IMR-90 (cell line): ENCODE measurements around the gene TIGAR. TPM values are rescaled to one million over a fixed set of nuclear protein-coding genes. Genes with fewer than 3 reads are reported as not detected.

ENCODE experiments used
- ATAC-seq: fragments of 200-7000 bp; cut with Tn5 transposase; 2 replicates; pipeline ENCODE4 v1.9.1; 2020; ENCODE audit warnings: low read depth, mild to moderate bottlenecking, moderate library complexity
- BruUV-seq: library from RNA; stranded (reverse); fragments of 400-500 nt; replicated peaks from 2 replicates; lab custom pipeline; 2021; lab: Mats Ljungman, UMichigan
- CTCF ChIA-PET: fragments of 300-600 bp; formaldehyde crosslinking; extraction: SDS; loops from one replicate; lab custom pipeline; 2021; ENCODE audit warnings: antibody characterized with exemption; lab: Yijun Ruan, JAX
- POLR2A ChIA-PET: fragments of 300-600 bp; sonication (Branson Sonifier 250); formaldehyde crosslinking; loops from one replicate; lab custom pipeline; 2022; ENCODE audit warnings: antibody characterized with exemption; ENCODE audit not compliant: unreplicated experiment; lab: Charles Lee
- DNase-seq: peaks from one replicate; pipeline ENCODE4 v3.0.0; 2013
- H2AFZ ChIP-seq: replicated peaks from 2 replicates; pipeline ENCODE3; 2013; ENCODE audit warnings: low read length, mild to moderate bottlenecking; ENCODE audit not compliant: poor library complexity
- H2AK5ac ChIP-seq: 2 replicates; pipeline ENCODE4 v1.6.1; 2013; ENCODE audit warnings: low read depth, low read length, inconsistent platforms
- H2AK9ac ChIP-seq: replicated peaks from 2 replicates; pipeline ENCODE3; 2013; ENCODE audit warnings: mild to moderate bottlenecking, low read depth, low read length, moderate library complexity; ENCODE audit not compliant: poor library complexity
- H2BK120ac ChIP-seq: 2 replicates; pipeline ENCODE4 v1.6.1; 2013; ENCODE audit warnings: low read depth, low read length, inconsistent platforms
- H2BK15ac ChIP-seq: 3 replicates; pipeline ENCODE4 v1.6.1; 2013; ENCODE audit warnings: low read depth, low read length, inconsistent platforms
- H2BK20ac ChIP-seq: 2 replicates; pipeline ENCODE4 v1.6.1; 2013; ENCODE audit warnings: low read depth, mild to moderate bottlenecking, inconsistent platforms, low read length, moderate library complexity
- H2BK5ac ChIP-seq: 2 replicates; pipeline ENCODE4 v1.6.1; 2013; ENCODE audit warnings: mild to moderate bottlenecking, low read depth, low read length, inconsistent platforms; ENCODE audit not compliant: poor library complexity, severe bottlenecking
- H3K14ac ChIP-seq: replicated peaks from 2 replicates; pipeline ENCODE4 v1.6.1; 2013; ENCODE audit warnings: low read depth, low read length, inconsistent platforms
- H3K18ac ChIP-seq: 2 replicates; pipeline ENCODE4 v1.6.1; 2013; ENCODE audit warnings: low read depth, low read length, control low read depth
- H3K23ac ChIP-seq: 2 replicates; pipeline ENCODE4 v1.6.1; 2013; ENCODE audit warnings: low read depth, low read length, inconsistent platforms
- H3K27ac ChIP-seq: 2 replicates; pipeline ENCODE4 v1.5.1; 2013; ENCODE audit warnings: mild to moderate bottlenecking, control low read depth, low read length; ENCODE audit not compliant: insufficient read depth
- H3K27me3 ChIP-seq: 2 replicates; pipeline ENCODE4 v1.6.1; 2013; ENCODE audit warnings: low read length; ENCODE audit not compliant: control insufficient read depth, insufficient read depth
- H3K36me3 ChIP-seq: 2 replicates; pipeline ENCODE4 v1.6.1; 2013; ENCODE audit warnings: low read length, mixed read lengths; ENCODE audit not compliant: control insufficient read depth, insufficient read depth
- H3K4ac ChIP-seq: 2 replicates; pipeline ENCODE4 v1.6.1; 2013; ENCODE audit warnings: low read depth, low read length, inconsistent platforms
- H3K4me1 ChIP-seq: 2 replicates; pipeline ENCODE4 v1.6.1; 2013; ENCODE audit warnings: low read length, mixed read lengths; ENCODE audit not compliant: control insufficient read depth, insufficient read depth
- H3K4me2 ChIP-seq: 2 replicates; pipeline ENCODE4 v1.6.1; 2013; ENCODE audit warnings: low read depth, mild to moderate bottlenecking, control low read depth, low read length, moderate library complexity
- H3K4me3 ChIP-seq: 2 replicates; pipeline ENCODE4 v1.5.1; 2013; ENCODE audit warnings: low read depth, mild to moderate bottlenecking, control low read depth, low read length, moderate library complexity; ENCODE audit not compliant: insufficient read depth
- H3K56ac ChIP-seq: 2 replicates; pipeline ENCODE4 v1.6.1; 2013; ENCODE audit warnings: low read length, inconsistent platforms; ENCODE audit not compliant: insufficient read depth; ENCODE audit errors: extremely low read depth
- H3K79me1 ChIP-seq, 2 experiments: 2 replicates each; pipeline ENCODE4 v1.6.1; 2013; ENCODE audit warnings: low read length in 2 of 2, inconsistent platforms in 1 of 2, low read depth in 1 of 2
- H3K9ac ChIP-seq: 2 replicates; pipeline ENCODE4 v1.6.1; 2013; ENCODE audit warnings: low read depth, low read length, control low read depth
- H3K9me1 ChIP-seq: 2 replicates; pipeline ENCODE4 v1.6.1; 2013; ENCODE audit warnings: low read length, inconsistent platforms; ENCODE audit not compliant: insufficient read depth
- H3K9me3 ChIP-seq: 2 replicates; pipeline ENCODE4 v1.6.1; 2013; ENCODE audit warnings: low read length; ENCODE audit not compliant: control insufficient read depth, insufficient read depth
- H4K20me1 ChIP-seq: 2 replicates; pipeline ENCODE4 v1.6.1; 2013; ENCODE audit warnings: low read length, inconsistent platforms; ENCODE audit not compliant: insufficient read depth
- H4K5ac ChIP-seq: 2 replicates; pipeline ENCODE4 v1.6.1; 2013; ENCODE audit warnings: mild to moderate bottlenecking, low read depth, low read length, control low read depth
- H4K8ac ChIP-seq, 2 experiments: 2 replicates each; pipeline ENCODE4 v1.6.1; 2013; ENCODE audit warnings: low read depth in 2 of 2, low read length in 2 of 2, control low read depth in 1 of 2, inconsistent platforms in 1 of 2
- H4K91ac ChIP-seq: 2 replicates; pipeline ENCODE4 v1.6.1; 2013; ENCODE audit warnings: low read depth, low read length, inconsistent platforms; ENCODE audit not compliant: insufficient read depth
- BHLHE40 ChIP-seq: fragments of 150-350 bp; IDR thresholded peaks from 2 replicates; pipeline ENCODE4 v1.6.1; 2016; ENCODE audit warnings: mild to moderate bottlenecking, low read depth, low read length
- CEBPB ChIP-seq: IDR thresholded peaks from 2 replicates; pipeline ENCODE4 v1.6.1; 2012; ENCODE audit warnings: low read depth, low read length, improper control_type of control experiment
- FOS ChIP-seq: fragments of 150-350 bp; IDR thresholded peaks from 2 replicates; pipeline ENCODE4 v1.6.1; 2016; ENCODE audit warnings: low read depth, low read length
- MAFK ChIP-seq: IDR thresholded peaks from 2 replicates; pipeline ENCODE4 v1.6.1; 2012; ENCODE audit warnings: low read depth, low read length, improper control_type of control experiment
- MAZ ChIP-seq: IDR thresholded peaks from 2 replicates; pipeline ENCODE4 v1.6.1; 2012; ENCODE audit warnings: low read depth, mild to moderate bottlenecking, low read length, improper control_type of control experiment, moderate library complexity, borderline replicate concordance
- MXI1 ChIP-seq: IDR thresholded peaks from 2 replicates; pipeline ENCODE4 v1.6.1; 2012; ENCODE audit warnings: low read depth, mild to moderate bottlenecking, low read length, moderate library complexity, borderline replicate concordance
- NFE2L2 ChIP-seq: fragments of 150-350 bp; IDR thresholded peaks from 2 replicates; pipeline ENCODE4 v1.6.1; 2016; ENCODE audit warnings: low read depth, mild to moderate bottlenecking, low read length
- RCOR1 ChIP-seq: IDR thresholded peaks from 2 replicates; pipeline ENCODE4 v1.6.1; 2012; ENCODE audit warnings: mild to moderate bottlenecking, low read length, improper control_type of control experiment; ENCODE audit not compliant: insufficient replicate concordance
- RFX5 ChIP-seq: IDR thresholded peaks from 2 replicates; pipeline ENCODE4 v1.8.0; 2012; ENCODE audit warnings: low read depth, mild to moderate bottlenecking, low read length, moderate library complexity
- SMC3 ChIP-seq: fragments of 150-350 bp; IDR thresholded peaks from 2 replicates; pipeline ENCODE4 v1.6.1; 2016; ENCODE audit warnings: low read depth, mild to moderate bottlenecking, antibody characterized with exemption, low read length, moderate library complexity
- WGBS, 2 experiments: methylation state at CpG; one replicate each; pipeline versions ENCODE4 v1.1.5 to v1.1.7; 2013; ENCODE audit warnings: missing lambda C conversion rate in 2 of 2; ENCODE audit not compliant: insufficient read length in 1 of 2; ENCODE audit errors: extremely low coverage in 2 of 2; 5-methylcytosine and 5-hydroxymethylcytosine counted together
- dilution Hi-C: fragments of 300-500 bp; cut with HindIII; formaldehyde crosslinking; loops from one replicate; pipeline ENCODE4 v1.14.3; 2018; ENCODE audit warnings: low sequenced_read_pairs; ENCODE audit not compliant: unreplicated experiment
- in situ Hi-C: fragments of 300-500 bp; cut with MboI; formaldehyde crosslinking; loops from 3 replicates; pipeline ENCODE4 v1.14.3; 2019; ENCODE audit warnings: low sequenced_read_pairs, inconsistent platforms, mixed read lengths
- intact Hi-C: fragments of 100-400 bp; cut with micrococcal nuclease; formaldehyde crosslinking; loops from 2 replicates; pipeline ENCODE4 v1.10.0; 2022
- polyA plus RNA-seq, 3 experiments: library from polyadenylated mRNA; depleted of rRNA; stranded (reverse); fragments of >200 nt; gene quantifications; 2 replicates each; pipeline ENCODE4 v1.2.3, GENCODE V29; 2012; ENCODE audit warnings: low replicate concordance in 1 of 3
- total RNA-seq: library from RNA; depleted of rRNA; stranded (reverse); fragments of >200 nt; gene quantifications from 2 replicates; pipeline ENCODE4 v1.2.3, GENCODE V29; 2012
- TF ChIP-seq, protein P1 (sequence below): fragments of 150-350 bp; IDR thresholded peaks from 2 replicates; pipeline ENCODE4 v1.6.1; 2017; ENCODE audit warnings: mild to moderate bottlenecking, antibody characterized with exemption, low read length, low read depth
- TF ChIP-seq, protein P2 (sequence below): conservative IDR thresholded peaks from 2 replicates; pipeline ENCODE4 v1.5.1; 2012; ENCODE audit warnings: mild to moderate bottlenecking, low read depth, low read length, improper control_type of control experiment
- TF ChIP-seq, protein P3 (sequence below): fragments of 150-350 bp; IDR thresholded peaks from 2 replicates; pipeline ENCODE4 v1.6.1; 2016; ENCODE audit warnings: low read depth, mild to moderate bottlenecking, low read length, moderate library complexity, borderline replicate concordance

TIGAR gene
- total and polyA plus RNA-seq, 2 of the 4 experiments (the other 2 are of a cell fraction), result 7.3 to 13.7 TPM

DNA sequence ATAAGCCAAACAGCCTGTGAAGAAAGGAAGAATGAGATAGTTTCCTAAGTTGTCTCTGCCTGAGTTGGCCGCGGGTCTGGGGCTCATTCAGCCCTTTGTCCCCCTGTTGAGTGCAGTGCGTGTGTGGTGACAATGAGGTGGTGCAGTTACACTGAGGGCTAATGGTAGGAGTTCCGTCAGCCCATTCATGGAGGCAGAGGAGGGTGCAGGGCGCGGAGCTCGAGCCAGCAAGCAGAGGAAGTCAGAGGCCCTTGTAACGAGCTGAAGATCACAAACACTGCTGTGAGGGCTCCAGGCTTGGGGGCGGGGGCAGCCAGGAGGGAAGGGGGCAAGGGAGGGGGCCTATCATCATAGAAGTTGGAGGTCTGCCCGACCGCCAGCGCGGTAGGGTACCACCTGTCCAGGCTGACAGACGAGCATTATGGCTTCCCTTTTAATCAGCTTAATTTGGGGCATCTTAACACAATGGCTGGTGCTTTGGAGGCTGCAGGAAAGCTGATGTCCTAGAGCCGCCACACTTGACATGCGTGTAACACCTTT is 27.0 kb upstream of the TIGAR start:
- in situ Hi-C loops, result no loop called here
- dilution Hi-C loops, result no loop called here
- H4K5ac ChIP-seq, result no peak overlapping the region
- no peak overlapping the region for H4K8ac ChIP-seq
- no peak overlapping the region for H2BK15ac ChIP-seq
- TF ChIP-seq MXI1, result no peak
- no peak for TF ChIP-seq CEBPB
- TF ChIP-seq MAZ, result no peak
- TF ChIP-seq RCOR1, result no peak
- no peak for TF ChIP-seq RFX5
- TF ChIP-seq, protein P1, sequence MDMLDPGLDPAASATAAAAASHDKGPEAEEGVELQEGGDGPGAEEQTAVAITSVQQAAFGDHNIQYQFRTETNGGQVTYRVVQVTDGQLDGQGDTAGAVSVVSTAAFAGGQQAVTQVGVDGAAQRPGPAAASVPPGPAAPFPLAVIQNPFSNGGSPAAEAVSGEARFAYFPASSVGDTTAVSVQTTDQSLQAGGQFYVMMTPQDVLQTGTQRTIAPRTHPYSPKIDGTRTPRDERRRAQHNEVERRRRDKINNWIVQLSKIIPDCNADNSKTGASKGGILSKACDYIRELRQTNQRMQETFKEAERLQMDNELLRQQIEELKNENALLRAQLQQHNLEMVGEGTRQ, result no peak
- TF ChIP-seq, protein P2, sequence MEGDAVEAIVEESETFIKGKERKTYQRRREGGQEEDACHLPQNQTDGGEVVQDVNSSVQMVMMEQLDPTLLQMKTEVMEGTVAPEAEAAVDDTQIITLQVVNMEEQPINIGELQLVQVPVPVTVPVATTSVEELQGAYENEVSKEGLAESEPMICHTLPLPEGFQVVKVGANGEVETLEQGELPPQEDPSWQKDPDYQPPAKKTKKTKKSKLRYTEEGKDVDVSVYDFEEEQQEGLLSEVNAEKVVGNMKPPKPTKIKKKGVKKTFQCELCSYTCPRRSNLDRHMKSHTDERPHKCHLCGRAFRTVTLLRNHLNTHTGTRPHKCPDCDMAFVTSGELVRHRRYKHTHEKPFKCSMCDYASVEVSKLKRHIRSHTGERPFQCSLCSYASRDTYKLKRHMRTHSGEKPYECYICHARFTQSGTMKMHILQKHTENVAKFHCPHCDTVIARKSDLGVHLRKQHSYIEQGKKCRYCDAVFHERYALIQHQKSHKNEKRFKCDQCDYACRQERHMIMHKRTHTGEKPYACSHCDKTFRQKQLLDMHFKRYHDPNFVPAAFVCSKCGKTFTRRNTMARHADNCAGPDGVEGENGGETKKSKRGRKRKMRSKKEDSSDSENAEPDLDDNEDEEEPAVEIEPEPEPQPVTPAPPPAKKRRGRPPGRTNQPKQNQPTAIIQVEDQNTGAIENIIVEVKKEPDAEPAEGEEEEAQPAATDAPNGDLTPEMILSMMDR, result no peak
- TF ChIP-seq FOS, result no peak
- no peak for TF ChIP-seq SMC3
- no peak for TF ChIP-seq MAFK
- no peak for TF ChIP-seq NFE2L2
- no peak for TF ChIP-seq BHLHE40
- TF ChIP-seq, protein P3, sequence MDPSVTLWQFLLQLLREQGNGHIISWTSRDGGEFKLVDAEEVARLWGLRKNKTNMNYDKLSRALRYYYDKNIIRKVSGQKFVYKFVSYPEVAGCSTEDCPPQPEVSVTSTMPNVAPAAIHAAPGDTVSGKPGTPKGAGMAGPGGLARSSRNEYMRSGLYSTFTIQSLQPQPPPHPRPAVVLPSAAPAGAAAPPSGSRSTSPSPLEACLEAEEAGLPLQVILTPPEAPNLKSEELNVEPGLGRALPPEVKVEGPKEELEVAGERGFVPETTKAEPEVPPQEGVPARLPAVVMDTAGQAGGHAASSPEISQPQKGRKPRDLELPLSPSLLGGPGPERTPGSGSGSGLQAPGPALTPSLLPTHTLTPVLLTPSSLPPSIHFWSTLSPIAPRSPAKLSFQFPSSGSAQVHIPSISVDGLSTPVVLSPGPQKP, result no peak
- H3K36me3 ChIP-seq, result 0 out of 2 replicates have a peak, but pooled peaks cover 1% of the 10 kb centered on the region
- no peak overlapping the region for H3K14ac ChIP-seq
- H3K56ac ChIP-seq, result no peak overlapping the region
- intact Hi-C loops, result no loop called here
- H2BK120ac ChIP-seq, result no peak overlapping the region
- no peaks in the 10 kb centered on the region for H3K4me1 ChIP-seq
- no peak overlapping the region for H2BK5ac ChIP-seq
- no peak for ATAC-seq
- WGBS, 2 experiments, result 97% methylated on average over 5 of the region's 16 CpGs; no CpG with 5 or more reads in 1 of the 2 experiments
- no peak overlapping the region for H2AK5ac ChIP-seq
- H2AK9ac ChIP-seq, result no peak overlapping the region
- BruUV-seq, result no TSS peak
- no peaks in the 10 kb centered on the region for H3K9me3 ChIP-seq
- ChIA-PET POLR2A (no interaction called here), CTCF (interaction anchor here (0.6 kb wide), 1 partner anchor 86 kb away, joined by 3 read pairs; no protein-coding TSS in a partner anchor)
- H2AFZ ChIP-seq, result no peak overlapping the region
- H3K4me2 ChIP-seq, result no peak overlapping the region
- no peak overlapping the region for H3K4me3 ChIP-seq
- DNase-seq, result no peak
- no peak overlapping the region for H4K91ac ChIP-seq
- no peaks in the 10 kb centered on the region for H3K79me1 ChIP-seq
- no peak overlapping the region for H3K9ac ChIP-seq
- H3K9me1 ChIP-seq, result no peaks in the 10 kb centered on the region
- no peak overlapping the region for H3K23ac ChIP-seq
- no peak overlapping the region for H2BK20ac ChIP-seq
- H3K4ac ChIP-seq, result no peak overlapping the region
- H3K27ac ChIP-seq, result no peak overlapping the region
- no peaks in the 10 kb centered on the region for H4K20me1 ChIP-seq
- H3K27me3 ChIP-seq, result no peaks in the 10 kb centered on the region; the same call in 1 of the 2 replicates
- H3K18ac ChIP-seq, result no peak overlapping the region
